ENCODE measurements around the gene CEP152. TPM values are rescaled to one million over a fixed set of nuclear protein-coding genes. Genes with fewer than 3 reads are reported as not detected.

Gene CEP152
- total and polyA plus RNA-seq, 10 of the 15 experiments (the other 5 are each of a cell fraction or from before 2014, with no cell fraction given), result 5.3 to 22.6 (median 14.2) TPM

- no TSS peak for BruUV-seq (replicated peaks)
- in situ Hi-C loops (cut with MboI) (no loop called here), intact Hi-C loops (cut with micrococcal nuclease; ENCODE audit: unreplicated experiment) (no loop called here)
- SMC1A ChIA-PET (ENCODE audit: uncharacterized antibody, unreplicated experiment), result no interaction called here
- RAD21 ChIA-PET (ENCODE audit: unreplicated experiment), result no interaction called here
- POLR2A ChIA-PET, result no interaction called here
- Histone ChIP-seq H3K4me2 (ENCODE audit: control insufficient read depth, insufficient read depth) (no peak overlapping the region), H3K9ac (ENCODE audit: control insufficient read depth, insufficient read depth, low read length) (no peak overlapping the region), H3K36me3 (ENCODE audit: control insufficient read depth in 2 of 2, insufficient read depth in 2 of 2, low read length in 1 of 2) (no peaks in the 10 kb centered on the region), H2AFZ (ENCODE audit: control insufficient read depth, low read depth, low read length) (no peak overlapping the region), H3K4me1 (ENCODE audit: control insufficient read depth, insufficient read depth, low read length) (no peaks in the 10 kb centered on the region), H3K79me2 (ENCODE audit: control insufficient read depth, insufficient read depth, low read length) (no peaks in the 10 kb centered on the region), H3K9me3 (replicated peaks; ENCODE audit: control insufficient read depth, insufficient read depth, low read length) (no peaks in the 10 kb centered on the region; the same call in 2 of the 3 replicates), H4K20me1 (ENCODE audit: control insufficient read depth, insufficient read depth) (no peaks in the 10 kb centered on the region), H3K27me3 (replicated peaks in 1 of 2; ENCODE audit: control insufficient read depth in 2 of 2, insufficient read depth in 2 of 2, low read length in 1 of 2) (no peaks in the 10 kb centered on the region), H3K4me3 (no peak overlapping the region), H3K27ac (ENCODE audit: control insufficient read depth, insufficient read depth) (no peak overlapping the region)
- no peak for ATAC-seq
- no peak for DNase-seq (ENCODE audit: low read depth, low spot score)
- CTCF ChIA-PET, result no interaction called here
- FAIRE-seq, result no peak
- 90% methylated on average over 6 of the region's 6 CpGs for WGBS (ENCODE audit: insufficient coverage, insufficient replicate concordance, low lambda C conversion rate, missing lambda C conversion rate)
- TF ChIP-seq SMC3 (IDR thresholded peaks at IDR 0.05; ENCODE audit: borderline replicate concordance, low read length) (no peak), MTA2 (IDR thresholded peaks at IDR 0.05; ENCODE audit: low read depth) (no peak), E2F4 (IDR thresholded peaks at IDR 0.05; ENCODE audit: low read depth, low read length) (no peak), POU2F2 (IDR thresholded peaks at IDR 0.05; ENCODE audit: borderline replicate concordance, low read depth, low read length) (no peak)
These were observed 89.6 kb downstream of the CEP152 start for GRCh38 chr15:48721061-48721810.

GRCh38 chr15:48720646-48721045, 90.2 kb downstream of the CEP152 start:
- no peak for TF ChIP-seq RCOR1 (conservative IDR thresholded peaks at IDR 0.05; ENCODE audit: low read depth, low read length)
- Histone ChIP-seq H3K4me2 (ENCODE audit: control insufficient read depth, insufficient read depth) (no peak overlapping the region), H2AFZ (ENCODE audit: control insufficient read depth, low read depth, low read length) (no peak overlapping the region), H3K4me1 (ENCODE audit: control insufficient read depth, insufficient read depth, low read length) (no peaks in the 10 kb centered on the region), H3K27ac (ENCODE audit: control insufficient read depth, insufficient read depth) (no peak overlapping the region), H3K4me3 (no peak overlapping the region), H4K20me1 (ENCODE audit: control insufficient read depth, insufficient read depth) (no peaks in the 10 kb centered on the region), H3K27me3 (replicated peaks in 1 of 2; ENCODE audit: control insufficient read depth in 2 of 2, insufficient read depth in 2 of 2, low read length in 1 of 2) (no peaks in the 10 kb centered on the region), H3K79me2 (ENCODE audit: control insufficient read depth, insufficient read depth, low read length) (no peaks in the 10 kb centered on the region), H3K9ac (ENCODE audit: control insufficient read depth, insufficient read depth, low read length) (no peak overlapping the region), H3K36me3 (ENCODE audit: control insufficient read depth in 2 of 2, insufficient read depth in 2 of 2, low read length in 1 of 2) (no peaks in the 10 kb centered on the region), H3K9me3 (replicated peaks; ENCODE audit: control insufficient read depth, insufficient read depth, low read length) (no peaks in the 10 kb centered on the region; the same call in 2 of the 3 replicates)
- ChIA-PET SMC1A (ENCODE audit: uncharacterized antibody, unreplicated experiment) (no interaction called here), CTCF (no interaction called here), RAD21 (ENCODE audit: unreplicated experiment) (no interaction called here), POLR2A (no interaction called here)
- intact Hi-C loops (cut with micrococcal nuclease; ENCODE audit: unreplicated experiment), result no loop called here
- BruUV-seq (replicated peaks), result no TSS peak
- WGBS (ENCODE audit: insufficient coverage, insufficient replicate concordance, low lambda C conversion rate, missing lambda C conversion rate), result 98% methylated on average over 3 of the region's 3 CpGs
- DNase-seq (ENCODE audit: low read depth, low spot score) (no peak), ATAC-seq (no peak), FAIRE-seq (no peak)
- in situ Hi-C loops (cut with MboI), result no loop called here
